ENCODE measurements around the gene SVEP1.
"Not testable (repeated sequence)": the region's sequence is repeated elsewhere in the genome, so short reads cannot be mapped to it uniquely, and the experiment has no call there.

DNA sequence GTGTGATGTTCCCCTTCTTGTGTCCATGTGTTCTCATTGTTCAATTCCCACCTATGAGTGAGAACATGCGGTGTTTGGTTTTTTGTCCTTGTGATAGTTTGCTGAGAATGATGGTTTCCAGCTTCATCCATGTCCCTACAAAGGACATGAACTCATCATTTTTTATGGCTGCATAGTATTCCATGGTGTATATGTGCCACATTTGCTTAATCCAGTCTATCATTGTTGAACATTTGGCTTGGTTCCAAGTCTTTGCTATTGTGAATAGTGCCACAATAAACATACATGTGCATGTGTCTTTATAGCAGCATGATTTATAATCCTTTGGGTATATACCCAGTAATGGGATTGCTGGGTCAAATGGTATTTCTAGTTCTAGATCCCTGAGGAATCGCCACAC is 220.5 kb downstream of the SVEP1 start:
- TF ChIP-seq, protein P1, sequence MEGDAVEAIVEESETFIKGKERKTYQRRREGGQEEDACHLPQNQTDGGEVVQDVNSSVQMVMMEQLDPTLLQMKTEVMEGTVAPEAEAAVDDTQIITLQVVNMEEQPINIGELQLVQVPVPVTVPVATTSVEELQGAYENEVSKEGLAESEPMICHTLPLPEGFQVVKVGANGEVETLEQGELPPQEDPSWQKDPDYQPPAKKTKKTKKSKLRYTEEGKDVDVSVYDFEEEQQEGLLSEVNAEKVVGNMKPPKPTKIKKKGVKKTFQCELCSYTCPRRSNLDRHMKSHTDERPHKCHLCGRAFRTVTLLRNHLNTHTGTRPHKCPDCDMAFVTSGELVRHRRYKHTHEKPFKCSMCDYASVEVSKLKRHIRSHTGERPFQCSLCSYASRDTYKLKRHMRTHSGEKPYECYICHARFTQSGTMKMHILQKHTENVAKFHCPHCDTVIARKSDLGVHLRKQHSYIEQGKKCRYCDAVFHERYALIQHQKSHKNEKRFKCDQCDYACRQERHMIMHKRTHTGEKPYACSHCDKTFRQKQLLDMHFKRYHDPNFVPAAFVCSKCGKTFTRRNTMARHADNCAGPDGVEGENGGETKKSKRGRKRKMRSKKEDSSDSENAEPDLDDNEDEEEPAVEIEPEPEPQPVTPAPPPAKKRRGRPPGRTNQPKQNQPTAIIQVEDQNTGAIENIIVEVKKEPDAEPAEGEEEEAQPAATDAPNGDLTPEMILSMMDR (IDR thresholded peaks at IDR 0.05): not testable (repeated sequence)
- TF ChIP-seq POLR2A (IDR thresholded peaks at IDR 0.05): not testable (repeated sequence)

All from Peyer's patch (tissue), 4 donors.